GM21576 (cell line): ENCODE measurements around the gene WDR45.
"Not testable (repeated sequence)": the region's sequence is repeated elsewhere in the genome, so short reads cannot be mapped to it uniquely, and the experiment has no call there.

Experiments used
- ATAC-seq: cut with Tn5 transposase; IDR thresholded peaks from one replicate; pipeline ENCODE4 v1.9.1; 2021; ENCODE audit warnings: mild to moderate bottlenecking, moderate library complexity; ENCODE audit not compliant: unreplicated experiment

WDR45 gene

GRCh38 chrX:49079489-49080428 is at the start of gene WDR45:
WDR45 (minus strand) TSS chrX:49079887; CDS start chrX:49078095, 1,792 bp downstream.
- peak; percentile 64 for ATAC-seq

GRCh38 chrX:49129427-49129826 is 49.7 kb upstream of the WDR45 start:
- ATAC-seq = no peak

- ATAC-seq = not testable (repeated sequence)
Measured at GRCh38 chrX:49127742-49128258, 48.1 kb upstream of the WDR45 start.

GRCh38 chrX:49122499-49122898 is 42.8 kb upstream of the WDR45 start:
- no peak for ATAC-seq

- ATAC-seq = no peak
Measured at GRCh38 chrX:49120091-49120490, 40.4 kb upstream of the WDR45 start.

GRCh38 chrX:49117581-49117980 is 37.9 kb upstream of the WDR45 start:
- no peak for ATAC-seq

- ATAC-seq = no peak
Measured at GRCh38 chrX:49116716-49117115, 37.0 kb upstream of the WDR45 start.

- ATAC-seq = no peak
Measured at GRCh38 chrX:49116076-49116475, 36.4 kb upstream of the WDR45 start.

- ATAC-seq = no peak
Measured at GRCh38 chrX:49111791-49112190, 32.1 kb upstream of the WDR45 start.

- ATAC-seq = no peak
Measured at GRCh38 chrX:49110417-49110816, 30.7 kb upstream of the WDR45 start.

GRCh38 chrX:49108641-49109040 is 29.0 kb upstream of the WDR45 start:
- ATAC-seq = no peak

GRCh38 chrX:49106930-49107329 is 27.2 kb upstream of the WDR45 start:
- no peak for ATAC-seq

GRCh38 chrX:49106296-49106695 is 26.6 kb upstream of the WDR45 start:
- ATAC-seq = no peak

GRCh38 chrX:49103637-49104036 is 23.9 kb upstream of the WDR45 start:
- no peak for ATAC-seq

GRCh38 chrX:49102190-49102589 is 22.5 kb upstream of the WDR45 start:
- ATAC-seq = no peak

- no peak for ATAC-seq
Measured at GRCh38 chrX:49101629-49101984, 21.9 kb upstream of the WDR45 start.

- peak; percentile 89 for ATAC-seq
Measured at GRCh38 chrX:49100704-49101628, 21.3 kb upstream of the WDR45 start.

- ATAC-seq = no peak
Measured at GRCh38 chrX:49096419-49096818, 16.7 kb upstream of the WDR45 start.

- no peak for ATAC-seq
Measured at GRCh38 chrX:49089553-49089952, 9.9 kb upstream of the WDR45 start.

GRCh38 chrX:49082271-49082871 is 2.7 kb upstream of the WDR45 start:
- no peak for ATAC-seq

GRCh38 chrX:49077941-49078340 is 1.7 kb downstream of the WDR45 start:
- no peak for ATAC-seq
